H9 (cell line): Measurements from ENCODE around the gene SSUH2. TPM values are rescaled to one million over a fixed set of nuclear protein-coding genes. Genes with fewer than 3 reads are reported as not detected.

Experiments
- DNase-seq: peaks from one replicate; pipeline ENCODE4 v3.0.0-alpha.2; 2017
- H2AFZ ChIP-seq: one replicate; pipeline ENCODE4 v1.6.1; 2013; ENCODE audit warnings: mild to moderate bottlenecking, low read length, control low read depth, moderate library complexity
- H2AK5ac ChIP-seq: 2 replicates; pipeline ENCODE4 v1.6.1; 2013; ENCODE audit warnings: low read length, control low read depth, mixed read lengths; ENCODE audit not compliant: insufficient read length
- H2BK120ac ChIP-seq: one replicate; pipeline ENCODE4 v1.6.1; 2013; ENCODE audit warnings: low read depth, mild to moderate bottlenecking, low read length, control low read depth, inconsistent platforms; ENCODE audit not compliant: poor library complexity, severe bottlenecking
- H2BK12ac ChIP-seq: 2 replicates; pipeline ENCODE4 v1.6.1; 2013; ENCODE audit warnings: low read length, control low read depth, mixed read lengths, low read depth; ENCODE audit not compliant: insufficient read length
- H2BK15ac ChIP-seq: 2 replicates; pipeline ENCODE4 v1.6.1; 2013; ENCODE audit warnings: low read depth, low read length, control low read depth
- H2BK20ac ChIP-seq: one replicate; pipeline ENCODE4 v1.6.1; 2013; ENCODE audit warnings: low read depth, mild to moderate bottlenecking, low read length, control low read depth, inconsistent platforms; ENCODE audit not compliant: poor library complexity, severe bottlenecking
- H2BK5ac ChIP-seq: 2 replicates; pipeline ENCODE4 v1.6.1; 2013; ENCODE audit warnings: low read length, control low read depth, mixed read lengths; ENCODE audit not compliant: insufficient read length
- H3K14ac ChIP-seq: 2 replicates; pipeline ENCODE4 v1.6.1; 2013; ENCODE audit warnings: low read length, control low read depth; ENCODE audit not compliant: insufficient read depth
- H3K18ac ChIP-seq: 2 replicates; pipeline ENCODE4 v1.6.1; 2013; ENCODE audit warnings: low read depth, mild to moderate bottlenecking, mixed read lengths, low read length, control low read depth; ENCODE audit not compliant: insufficient read length
- H3K23ac ChIP-seq: 2 replicates; pipeline ENCODE4 v1.6.1; 2013; ENCODE audit warnings: low read length, control low read depth, mixed read lengths, low read depth; ENCODE audit not compliant: insufficient read length
- H3K23me2 ChIP-seq: 2 replicates; pipeline ENCODE4 v1.6.1; 2013; ENCODE audit warnings: low read depth, mild to moderate bottlenecking, mixed read lengths, low read length, control low read depth; ENCODE audit not compliant: insufficient read length, poor library complexity, severe bottlenecking
- H3K27ac ChIP-seq: 2 replicates; pipeline ENCODE4 v1.5.1; 2013; ENCODE audit warnings: low read length, control low read depth, mixed read lengths, low read depth; ENCODE audit not compliant: insufficient read length
- H3K27me3 ChIP-seq: 2 replicates; pipeline ENCODE4 v1.6.1; 2013; ENCODE audit warnings: low read length, control low read depth, inconsistent platforms; ENCODE audit not compliant: insufficient read depth
- H3K4ac ChIP-seq: 2 replicates; pipeline ENCODE4 v1.6.1; 2013; ENCODE audit warnings: low read depth, mild to moderate bottlenecking, control low read depth, inconsistent platforms, low read length, moderate library complexity
- H3K4me1 ChIP-seq: 2 replicates; pipeline ENCODE4 v1.6.1; 2013; ENCODE audit warnings: low read length, control low read depth, inconsistent platforms; ENCODE audit not compliant: insufficient read depth
- H3K4me2 ChIP-seq: 2 replicates; pipeline ENCODE4 v1.6.1; 2013; ENCODE audit warnings: low read length, control low read depth, mixed read lengths; ENCODE audit not compliant: insufficient read length, insufficient read depth
- H3K56ac ChIP-seq: 2 replicates; pipeline ENCODE4 v1.6.1; 2013; ENCODE audit warnings: low read depth, mild to moderate bottlenecking, mixed read lengths, low read length, control low read depth; ENCODE audit not compliant: insufficient read length
- H3K79me1 ChIP-seq: 2 replicates; pipeline ENCODE4 v1.6.1; 2013; ENCODE audit warnings: low read depth, mild to moderate bottlenecking, moderate library complexity, low read length, control low read depth, inconsistent platforms; ENCODE audit not compliant: insufficient read depth, poor library complexity, severe bottlenecking
- H3K79me2 ChIP-seq: 2 replicates; pipeline ENCODE4 v1.6.1; 2013; ENCODE audit warnings: low read length, control low read depth, inconsistent platforms; ENCODE audit not compliant: insufficient read depth
- H3K9ac ChIP-seq: 2 replicates; pipeline ENCODE4 v1.6.1; 2013; ENCODE audit warnings: low read length, control low read depth, mixed read lengths; ENCODE audit not compliant: insufficient read length; ENCODE audit errors: extremely low read depth
- H3K9me3 ChIP-seq: one replicate; pipeline ENCODE4 v1.6.1; 2013; ENCODE audit warnings: low read depth, low read length, inconsistent platforms; ENCODE audit not compliant: control insufficient read depth
- H3T11ph ChIP-seq: one replicate; pipeline ENCODE4 v1.6.1; 2013; ENCODE audit warnings: mild to moderate bottlenecking, low read length, control low read depth, inconsistent platforms
- H4K20me1 ChIP-seq: one replicate; pipeline ENCODE4 v1.6.1; 2013; ENCODE audit not compliant: control insufficient read depth, insufficient read length, insufficient read depth
- H4K5ac ChIP-seq: 2 replicates; pipeline ENCODE4 v1.6.1; 2013; ENCODE audit warnings: low read depth, mild to moderate bottlenecking, mixed read lengths, low read length, control low read depth; ENCODE audit not compliant: insufficient read length
- H4K8ac ChIP-seq: replicated peaks from 2 replicates; pipeline ENCODE4 v1.6.1; 2013; ENCODE audit warnings: low read length, control low read depth, mixed read lengths, low read depth; ENCODE audit not compliant: insufficient read length
- H4K91ac ChIP-seq: 2 replicates; pipeline ENCODE4 v1.6.1; 2013; ENCODE audit warnings: low read depth, mild to moderate bottlenecking, moderate library complexity, mixed read lengths, low read length, control low read depth; ENCODE audit not compliant: insufficient read length
- H3K27ac Mint-ChIP-seq, 3 experiments: 2 replicates in 2 of 3; 3 replicates in 1 of 3; pipeline ENCODE4 v1.8.0; 2020 to 2021; ENCODE audit warnings: mixed read lengths in 3 of 3, mild to moderate bottlenecking in 1 of 3, moderate library complexity in 1 of 3
- H3K27me3 Mint-ChIP-seq: 2 replicates; pipeline ENCODE4 v1.8.0; 2021; ENCODE audit warnings: low read depth, mild to moderate bottlenecking, moderate library complexity, mixed read lengths
- H3K36me3 Mint-ChIP-seq, 3 experiments: 2 replicates in 2 of 3; 3 replicates in 1 of 3; pipeline ENCODE4 v1.8.0; 2020 to 2021; ENCODE audit warnings: low read depth in 3 of 3, mixed read lengths in 3 of 3; ENCODE audit not compliant: insufficient read depth in 1 of 3
- H3K4me1 Mint-ChIP-seq, 2 experiments: 2 replicates each; pipeline ENCODE4 v1.8.0; 2020; ENCODE audit warnings: mixed read lengths in 2 of 2
- H3K4me3 Mint-ChIP-seq, 2 experiments: 2 replicates in 1 of 2; 3 replicates in 1 of 2; pipeline ENCODE4 v1.8.0; 2020 to 2021; ENCODE audit warnings: mild to moderate bottlenecking in 2 of 2, mixed read lengths in 2 of 2, moderate library complexity in 1 of 2
- H3K9me3 Mint-ChIP-seq, 2 experiments: 2 replicates in 1 of 2; 3 replicates in 1 of 2; pipeline ENCODE4 v1.8.0; 2020; ENCODE audit warnings: mild to moderate bottlenecking in 2 of 2, mixed read lengths in 2 of 2, moderate library complexity in 1 of 2
- WGBS: extraction: QIAGEN DNeasy Blood & Tissue Kit; methylation state at CpG from one replicate; pipeline ENCODE4 v1.1.7; 2013; ENCODE audit warnings: missing lambda C conversion rate, low lambda C conversion rate, mixed read lengths; ENCODE audit not compliant: insufficient read length; ENCODE audit errors: extremely low coverage; 5-methylcytosine and 5-hydroxymethylcytosine counted together
- total RNA-seq: library from RNA; stranded (reverse); gene quantifications from 2 replicates; pipeline ENCODE4 v1.2.1, GENCODE V29; 2021
- TF ChIP-seq, protein P1 (sequence below): fragments of 200-600 bp; sonication (generic); conservative IDR thresholded peaks from 3 replicates; pipeline ENCODE4 v1.8.0; 2021; ENCODE audit warnings: antibody characterized with exemption, mild to moderate bottlenecking

SSUH2 gene
- total RNA-seq, 1 experiment from 2014 or later = 0.61 TPM

DNA sequence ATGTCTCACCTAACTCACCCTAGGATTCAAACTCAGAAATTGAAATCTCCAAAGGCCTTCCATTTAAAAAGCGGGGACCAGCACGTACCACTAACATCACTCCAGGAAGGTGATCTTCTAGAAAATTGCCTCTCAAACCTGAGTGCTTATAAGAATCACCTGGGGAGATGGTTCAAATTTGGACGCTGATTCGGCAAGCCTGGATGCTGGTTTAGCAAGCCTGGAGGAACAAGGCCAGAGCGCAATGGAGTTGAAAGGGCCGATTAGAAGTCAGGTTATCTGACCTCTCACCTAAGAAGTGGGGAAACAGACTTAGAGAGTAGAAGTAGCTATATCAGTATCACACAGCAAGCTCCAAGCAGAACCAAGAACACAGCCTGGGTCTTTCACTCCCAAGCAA is 68.2 kb downstream of the SSUH2 start:
- Mint-ChIP-seq H3K27me3 (no peaks in the 10 kb centered on the region), H3K27ac (0 out of 7 replicates have a peak overlapping the region, but pooled peaks of 1 of the 3 experiments have one; percentile 20), H3K4me1 (0 out of 4 replicates have a peak, but pooled peaks cover 2 to 8% of the 10 kb centered on the region in 2 experiments), H3K36me3 (no peaks in the 10 kb centered on the region), H3K9me3 (no peaks in the 10 kb centered on the region), H3K4me3 (no peak overlapping the region)
- H3K9me3 ChIP-seq = no peaks in the 10 kb centered on the region
- H4K91ac ChIP-seq = no peak overlapping the region
- WGBS = no CpG with 5 or more reads among the region's 6 CpGs
- H2AK5ac ChIP-seq = no peak overlapping the region
- H3K9ac ChIP-seq = no peak overlapping the region
- H3K23me2 ChIP-seq = no peaks in the 10 kb centered on the region
- H3K23ac ChIP-seq = no peak overlapping the region
- no peak overlapping the region for H3K14ac ChIP-seq
- H2BK12ac ChIP-seq = no peak overlapping the region
- TF ChIP-seq, protein P1, sequence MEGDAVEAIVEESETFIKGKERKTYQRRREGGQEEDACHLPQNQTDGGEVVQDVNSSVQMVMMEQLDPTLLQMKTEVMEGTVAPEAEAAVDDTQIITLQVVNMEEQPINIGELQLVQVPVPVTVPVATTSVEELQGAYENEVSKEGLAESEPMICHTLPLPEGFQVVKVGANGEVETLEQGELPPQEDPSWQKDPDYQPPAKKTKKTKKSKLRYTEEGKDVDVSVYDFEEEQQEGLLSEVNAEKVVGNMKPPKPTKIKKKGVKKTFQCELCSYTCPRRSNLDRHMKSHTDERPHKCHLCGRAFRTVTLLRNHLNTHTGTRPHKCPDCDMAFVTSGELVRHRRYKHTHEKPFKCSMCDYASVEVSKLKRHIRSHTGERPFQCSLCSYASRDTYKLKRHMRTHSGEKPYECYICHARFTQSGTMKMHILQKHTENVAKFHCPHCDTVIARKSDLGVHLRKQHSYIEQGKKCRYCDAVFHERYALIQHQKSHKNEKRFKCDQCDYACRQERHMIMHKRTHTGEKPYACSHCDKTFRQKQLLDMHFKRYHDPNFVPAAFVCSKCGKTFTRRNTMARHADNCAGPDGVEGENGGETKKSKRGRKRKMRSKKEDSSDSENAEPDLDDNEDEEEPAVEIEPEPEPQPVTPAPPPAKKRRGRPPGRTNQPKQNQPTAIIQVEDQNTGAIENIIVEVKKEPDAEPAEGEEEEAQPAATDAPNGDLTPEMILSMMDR = no peak
- no peak overlapping the region for H3K4me2 ChIP-seq
- no peak overlapping the region for H2BK5ac ChIP-seq
- no peaks in the 10 kb centered on the region for H3K4me1 ChIP-seq
- H2BK120ac ChIP-seq = no peak overlapping the region
- H4K20me1 ChIP-seq = no peaks in the 10 kb centered on the region
- no peak overlapping the region for H4K5ac ChIP-seq
- no peak overlapping the region for H2BK20ac ChIP-seq
- H3K27ac ChIP-seq = no peak overlapping the region
- no peak overlapping the region for H3T11ph ChIP-seq
- H4K8ac ChIP-seq = no peak overlapping the region
- H3K79me1 ChIP-seq = no peaks in the 10 kb centered on the region
- no peak for DNase-seq
- no peaks in the 10 kb centered on the region for H3K79me2 ChIP-seq
- no peak overlapping the region for H3K4ac ChIP-seq
- no peak overlapping the region for H2AFZ ChIP-seq
- H3K27me3 ChIP-seq = no peaks in the 10 kb centered on the region
- no peak overlapping the region for H3K56ac ChIP-seq
- H2BK15ac ChIP-seq = no peak overlapping the region
- no peak overlapping the region for H3K18ac ChIP-seq
